CD4-positive, alpha-beta T cell (primary cell): ENCODE measurements around the gene KCNQ1OT1. TPM values are rescaled to one million over a fixed set of nuclear protein-coding genes. Genes with fewer than 3 reads are reported as not detected.
A peak's percentile ranks its signal among the peaks of the same experiment; 100 is the strongest.

Experiments used
- ATAC-seq: fragments of 200-7000 bp; cut with Tn5 transposase; one replicate; pipeline ENCODE4 v1.10.0; 2022; ENCODE audit warnings: mild to moderate bottlenecking; ENCODE audit not compliant: poor library complexity
- CTCF ChIA-PET: fragments of 350-600 bp; sonication (Branson Sonifier 250); formaldehyde crosslinking; loops from one replicate; lab custom pipeline; 2021; ENCODE audit warnings: antibody characterized with exemption, inconsistent platforms; lab: Charles Lee
- POLR2A ChIA-PET: fragments of 350-600 bp; sonication (Branson Sonifier 250); formaldehyde crosslinking; loops from one replicate; lab custom pipeline; 2021; ENCODE audit warnings: antibody characterized with exemption, inconsistent platforms; lab: Charles Lee
- DNase-seq, 14 experiments: peaks; one replicate each; pipeline ENCODE4 v3.0.0-alpha.2; 2013 to 2020; ENCODE audit warnings: mixed read lengths in 2 of 14
- H3K27ac ChIP-seq, 2 donors: one replicate each; pipeline versions ENCODE4 v1.5.1 to v1.7.0; 2013; ENCODE audit warnings: low read length in 2 of 2, low read depth in 1 of 2, mild to moderate bottlenecking in 1 of 2
- H3K27me3 ChIP-seq, 2 experiments: 1 replicate in 1 of 2; 2 replicates in 1 of 2; pipeline versions ENCODE4 v1.6.1 to v1.7.0; 2013; ENCODE audit warnings: low read length in 2 of 2, control low read depth in 1 of 2, mild to moderate bottlenecking in 1 of 2, moderate library complexity in 1 of 2; ENCODE audit not compliant: insufficient read depth in 2 of 2, control insufficient read depth in 1 of 2
- H3K36me3 ChIP-seq: one replicate; pipeline ENCODE4 v1.6.1; 2013; ENCODE audit warnings: low read length, control low read depth; ENCODE audit not compliant: insufficient read depth
- H3K4me1 ChIP-seq: one replicate; pipeline ENCODE4 v1.6.1; 2013; ENCODE audit warnings: low read length, control low read depth; ENCODE audit not compliant: insufficient read depth
- H3K4me3 ChIP-seq: one replicate; pipeline ENCODE4 v1.5.1; 2013; ENCODE audit warnings: mild to moderate bottlenecking, low read length, moderate library complexity
- H3K9me3 ChIP-seq, 2 experiments: 1 replicate in 1 of 2; 2 replicates in 1 of 2; pipeline versions ENCODE4 v1.6.1 to v1.7.0; 2013; ENCODE audit warnings: low read length in 2 of 2, mild to moderate bottlenecking in 2 of 2, control low read depth in 1 of 2, moderate library complexity in 1 of 2; ENCODE audit not compliant: control insufficient read depth in 1 of 2, insufficient read depth in 1 of 2
- H3K27ac Mint-ChIP-seq: one replicate; pipeline ENCODE4 v1.8.0; 2020; ENCODE audit warnings: mixed read lengths
- H3K27me3 Mint-ChIP-seq: one replicate; pipeline ENCODE4 v1.8.0; 2021; ENCODE audit warnings: mixed read lengths
- H3K36me3 Mint-ChIP-seq: one replicate; pipeline ENCODE4 v1.8.0; 2021; ENCODE audit warnings: low read depth, mixed read lengths
- H3K4me1 Mint-ChIP-seq: one replicate; pipeline ENCODE4 v1.8.0; 2021; ENCODE audit warnings: low read depth, mixed read lengths
- H3K4me3 Mint-ChIP-seq: one replicate; pipeline ENCODE4 v1.8.0; 2020; ENCODE audit warnings: mild to moderate bottlenecking, mixed read lengths
- H3K9me3 Mint-ChIP-seq: one replicate; pipeline ENCODE4 v1.8.0; 2020; ENCODE audit warnings: mixed read lengths
- CTCF ChIP-seq: fragments of 200-600 bp; IDR thresholded peaks from one replicate; pipeline ENCODE4 v1.8.0; 2022; ENCODE audit warnings: antibody characterized with exemption, mild to moderate bottlenecking
- intact Hi-C, 2 experiments: fragments of 100-400 bp; cut with DNase I in 1 of 2; cut with micrococcal nuclease in 1 of 2; formaldehyde crosslinking; loops; one replicate each; pipeline versions ENCODE4 v1.15.1 to v1.9.0; 2023 to 2025; cut with DNase I, micrococcal nuclease
- total RNA-seq, 174 experiments: library from RNA in 2 of 174; stranded (reverse) in 2 of 174; gene quantifications; one replicate each; pipeline ENCODE4 v1.2.3 and lab custom pipeline; 2021 to 2026

The KCNQ1OT1 gene
- total RNA-seq, 2 experiments from 2014 or later, result 0.17 to 0.22 TPM

- ATAC-seq (no peak), DNase-seq (peak in 1 of 14 experiments; percentile 20)
- H3K27me3 Mint-ChIP-seq, result no peaks in the 10 kb centered on the region
- Histone ChIP-seq H3K9me3 (no peaks in the 10 kb centered on the region), H3K27me3 (no peaks in the 10 kb centered on the region), H3K4me3 (no peak overlapping the region), H3K36me3 (no peaks in the 10 kb centered on the region), H3K4me1 (no peaks in the 10 kb centered on the region), H3K27ac (no peak overlapping the region)
- H3K4me1 Mint-ChIP-seq, result no peaks in the 10 kb centered on the region
- no peak overlapping the region for H3K27ac Mint-ChIP-seq
- H3K4me3 Mint-ChIP-seq, result no peak overlapping the region
- intact Hi-C loops, result loop anchor here in 1 of 2 experiments (10.0 kb wide), 1 partner anchor 145 kb away; no protein-coding TSS in a partner anchor
- peaks cover 5% of the 10 kb centered on the region for H3K36me3 Mint-ChIP-seq
- ChIA-PET POLR2A (no interaction called here), CTCF (no interaction called here)
- H3K9me3 Mint-ChIP-seq, result no peaks in the 10 kb centered on the region
- TF ChIP-seq CTCF, result no peak
These were observed 120.3 kb downstream of the KCNQ1OT1 start for GRCh38 chr11:2579315-2580060.

- no peak overlapping the region for H3K4me3 Mint-ChIP-seq
These were observed 120.9 kb downstream of the KCNQ1OT1 start for GRCh38 chr11:2578929-2579270.

More at GRCh38 chr11:2578929-2579270, 120.9 kb downstream of the KCNQ1OT1 start:
- no peak for DNase-seq
- H3K36me3 Mint-ChIP-seq, result peaks cover 5% of the 10 kb centered on the region
- Histone ChIP-seq H3K9me3 (no peaks in the 10 kb centered on the region), H3K4me3 (no peak overlapping the region), H3K27ac (no peak overlapping the region), H3K36me3 (no peaks in the 10 kb centered on the region), H3K27me3 (no peaks in the 10 kb centered on the region), H3K4me1 (no peaks in the 10 kb centered on the region)
- H3K4me1 Mint-ChIP-seq, result no peaks in the 10 kb centered on the region
- CTCF ChIA-PET, result no interaction called here
- POLR2A ChIA-PET, result no interaction called here
- H3K9me3 Mint-ChIP-seq, result no peaks in the 10 kb centered on the region
- no peak for TF ChIP-seq CTCF
- H3K27ac Mint-ChIP-seq, result no peak overlapping the region
- intact Hi-C loops, result loop anchor here in 1 of 2 experiments (10.0 kb wide), 1 partner anchor 146 kb away; no protein-coding TSS in a partner anchor
- no peak for ATAC-seq
- no peaks in the 10 kb centered on the region for H3K27me3 Mint-ChIP-seq
